ENCODE data around the gene CLEC3B. TPM values are rescaled to one million over a fixed set of nuclear protein-coding genes. Genes with fewer than 3 reads are reported as not detected.

The CLEC3B gene
- total RNA-seq, 3 donors from 2014 or later, result 14.7 to 24.0 (median 22.2) TPM

DNA sequence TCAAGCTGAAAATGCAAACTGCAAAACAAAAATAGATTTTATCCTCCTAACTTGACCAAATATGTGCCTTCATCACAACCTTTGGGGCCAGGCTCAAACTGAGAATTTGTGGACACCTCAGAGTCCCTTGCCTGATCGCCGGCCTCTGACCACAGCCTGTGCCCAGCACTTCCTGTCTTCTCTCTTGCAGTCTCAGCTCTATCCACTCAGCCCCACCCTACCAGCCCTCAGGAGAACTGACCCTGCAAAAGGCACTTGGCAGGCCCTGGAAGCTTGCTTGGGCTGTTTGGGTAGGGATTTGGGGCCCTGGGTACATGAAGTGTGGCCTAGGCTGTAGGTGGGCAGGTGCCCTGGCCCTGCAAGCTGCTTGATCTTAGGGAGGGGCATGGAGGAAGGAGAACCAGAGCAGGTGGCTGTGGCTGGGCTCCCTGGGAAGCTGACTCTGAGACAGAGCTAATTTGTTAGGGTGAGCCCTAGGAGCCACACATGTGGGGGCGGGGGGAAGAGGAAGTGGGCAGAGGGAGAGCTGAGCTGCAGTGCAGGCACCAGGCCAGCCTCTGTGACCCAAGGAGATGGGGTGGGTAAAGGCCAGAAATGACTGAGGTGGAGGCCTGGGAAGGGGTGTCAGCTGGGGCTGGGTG lies 8.6 kb downstream of the CLEC3B start:
- H3K4me1 ChIP-seq (ENCODE audit: low read depth), result peaks cover 23% of the 10 kb centered on the region
- DNase-seq (peak; percentile 47 to 78 (median 60)), ATAC-seq (peak; percentile 44)
- no peak overlapping the region for H3K4me3 ChIP-seq
- H3K36me3 ChIP-seq (ENCODE audit: low read depth), result no peaks in the 10 kb centered on the region
- intact Hi-C loops (cut with DNase I, micrococcal nuclease), result loop anchor here in 1 of 2 donors (5.0 kb wide), 1 partner anchor 178 kb away; no protein-coding TSS in a partner anchor
- TF ChIP-seq, protein P1, sequence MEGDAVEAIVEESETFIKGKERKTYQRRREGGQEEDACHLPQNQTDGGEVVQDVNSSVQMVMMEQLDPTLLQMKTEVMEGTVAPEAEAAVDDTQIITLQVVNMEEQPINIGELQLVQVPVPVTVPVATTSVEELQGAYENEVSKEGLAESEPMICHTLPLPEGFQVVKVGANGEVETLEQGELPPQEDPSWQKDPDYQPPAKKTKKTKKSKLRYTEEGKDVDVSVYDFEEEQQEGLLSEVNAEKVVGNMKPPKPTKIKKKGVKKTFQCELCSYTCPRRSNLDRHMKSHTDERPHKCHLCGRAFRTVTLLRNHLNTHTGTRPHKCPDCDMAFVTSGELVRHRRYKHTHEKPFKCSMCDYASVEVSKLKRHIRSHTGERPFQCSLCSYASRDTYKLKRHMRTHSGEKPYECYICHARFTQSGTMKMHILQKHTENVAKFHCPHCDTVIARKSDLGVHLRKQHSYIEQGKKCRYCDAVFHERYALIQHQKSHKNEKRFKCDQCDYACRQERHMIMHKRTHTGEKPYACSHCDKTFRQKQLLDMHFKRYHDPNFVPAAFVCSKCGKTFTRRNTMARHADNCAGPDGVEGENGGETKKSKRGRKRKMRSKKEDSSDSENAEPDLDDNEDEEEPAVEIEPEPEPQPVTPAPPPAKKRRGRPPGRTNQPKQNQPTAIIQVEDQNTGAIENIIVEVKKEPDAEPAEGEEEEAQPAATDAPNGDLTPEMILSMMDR (IDR thresholded peaks at IDR 0.05), result no peak
- H3K9me3 ChIP-seq, result no peaks in the 10 kb centered on the region

DNA sequence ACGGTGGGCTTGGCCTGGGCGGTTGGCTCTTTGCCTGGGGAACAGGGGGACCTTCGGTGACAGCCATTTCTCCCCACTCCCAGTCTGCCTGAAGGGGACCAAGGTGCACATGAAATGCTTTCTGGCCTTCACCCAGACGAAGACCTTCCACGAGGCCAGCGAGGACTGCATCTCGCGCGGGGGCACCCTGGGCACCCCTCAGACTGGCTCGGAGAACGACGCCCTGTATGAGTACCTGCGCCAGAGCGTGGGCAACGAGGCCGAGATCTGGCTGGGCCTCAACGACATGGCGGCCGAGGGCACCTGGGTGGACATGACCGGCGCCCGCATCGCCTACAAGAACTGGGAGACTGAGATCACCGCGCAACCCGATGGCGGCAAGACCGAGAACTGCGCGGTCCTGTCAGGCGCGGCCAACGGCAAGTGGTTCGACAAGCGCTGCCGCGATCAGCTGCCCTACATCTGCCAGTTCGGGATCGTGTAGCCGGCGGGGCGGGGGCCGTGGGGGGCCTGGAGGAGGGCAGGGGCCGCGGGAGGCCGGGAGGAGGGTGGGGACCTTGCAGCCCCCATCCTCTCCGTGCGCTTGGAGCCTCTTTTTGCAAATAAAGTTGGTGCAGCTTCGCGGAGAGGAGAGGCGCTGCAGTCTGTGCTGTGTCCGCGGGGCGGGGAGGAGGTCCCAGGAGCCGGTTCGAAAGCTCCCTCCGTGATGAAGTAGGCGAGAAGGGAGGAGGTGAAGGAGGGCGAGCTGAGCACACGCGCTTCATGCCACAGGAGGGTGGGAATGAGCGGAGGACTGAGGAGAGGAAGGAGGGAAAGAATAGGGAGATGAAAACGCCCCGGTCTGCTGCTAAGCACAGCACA lies 9.6 kb downstream of the CLEC3B start:
- peak; percentile 26 for ATAC-seq
- intact Hi-C loops (cut with DNase I, micrococcal nuclease), result loop anchor here (2.0 to 5.0 kb wide), 2 partner anchors 175 to 177 kb away; no protein-coding TSS in a partner anchor
- H3K4me1 ChIP-seq (ENCODE audit: low read depth), result peaks cover 26% of the 10 kb centered on the region
- no peaks in the 10 kb centered on the region for H3K36me3 ChIP-seq (ENCODE audit: low read depth)
- H3K9me3 ChIP-seq, result no peaks in the 10 kb centered on the region
- DNase-seq, result peak in 2 of 3 donors; percentile 57 to 62
- H3K4me3 ChIP-seq, result no peak overlapping the region
- TF ChIP-seq, protein P1 (IDR thresholded peaks at IDR 0.05), result no peak

DNA sequence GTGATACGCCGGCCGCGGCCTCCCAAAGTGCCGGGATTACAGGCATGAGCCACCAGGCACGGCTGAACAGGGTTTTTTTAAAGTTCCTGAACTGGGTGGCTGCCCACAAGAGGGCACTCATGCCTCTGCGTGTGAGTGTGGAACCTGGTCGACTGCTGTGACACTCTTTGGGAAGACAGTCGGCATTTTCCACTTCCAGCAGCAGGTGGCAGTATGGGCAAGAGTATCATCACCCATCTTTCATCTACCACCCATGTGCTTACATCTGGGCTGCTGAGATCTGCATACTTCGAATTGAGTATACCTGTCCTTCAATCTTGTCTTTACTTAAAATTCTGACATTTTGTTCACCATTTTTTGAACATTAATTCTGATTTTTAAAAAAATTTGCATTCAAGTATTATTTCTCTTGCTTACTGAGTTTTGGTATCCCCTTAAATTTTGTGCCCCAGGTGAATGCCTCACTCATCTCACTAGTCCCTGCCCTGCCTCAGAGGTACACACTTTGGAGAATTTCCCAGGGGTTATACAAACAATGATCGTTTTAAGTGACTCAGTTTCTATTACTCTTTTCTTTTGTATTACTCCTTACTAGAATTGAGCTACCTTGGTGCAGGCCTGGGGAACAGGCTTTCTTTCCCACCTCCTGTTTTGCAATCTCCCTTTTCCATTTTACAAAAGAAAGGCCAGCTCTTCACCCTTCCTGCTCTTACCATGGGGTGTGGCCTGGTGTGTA lies 11.8 kb downstream of the CLEC3B start:
- ATAC-seq (peak; percentile 94), DNase-seq (peak; percentile 88 to 99 (median 93))
- peaks cover 32% of the 10 kb centered on the region for H3K4me1 ChIP-seq (ENCODE audit: low read depth)
- intact Hi-C loops (cut with DNase I, micrococcal nuclease), result loop anchor here (2.0 to 5.0 kb wide), 2 partner anchors 173 to 174 kb away; no protein-coding TSS in a partner anchor
- H3K9me3 ChIP-seq, result no peaks in the 10 kb centered on the region
- no peaks in the 10 kb centered on the region for H3K36me3 ChIP-seq (ENCODE audit: low read depth)
- no peak overlapping the region for H3K4me3 ChIP-seq
- TF ChIP-seq, protein P1 (IDR thresholded peaks at IDR 0.05), result peak; percentile 84

DNA sequence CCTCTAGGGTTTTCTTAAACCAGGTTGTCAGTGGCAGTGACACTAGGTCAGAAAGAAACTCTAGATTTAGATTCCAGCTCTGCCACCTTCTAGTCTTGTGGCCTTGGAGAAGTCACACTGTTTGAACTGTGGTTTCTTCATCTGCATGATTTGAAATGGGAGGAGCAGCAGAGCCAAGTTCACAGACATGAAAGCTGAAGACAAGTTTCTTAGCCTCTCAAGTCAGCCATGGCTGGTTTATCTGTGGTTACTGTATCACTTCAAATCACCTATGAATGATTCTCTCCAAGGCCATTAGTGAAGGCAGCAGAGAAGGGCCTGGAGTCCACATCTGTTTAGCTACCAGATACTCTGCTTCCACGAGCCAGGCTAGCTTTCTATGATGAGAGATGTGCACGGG lies 15.6 kb downstream of the CLEC3B start:
- DNase-seq, result no peak
- Histone ChIP-seq H3K9me3 (no peaks in the 10 kb centered on the region), H3K4me3 (no peak overlapping the region), H3K4me1 (ENCODE audit: low read depth) (peaks cover 9% of the 10 kb centered on the region), H3K36me3 (ENCODE audit: low read depth) (no peaks in the 10 kb centered on the region)
- no peak for ATAC-seq
- intact Hi-C loops (cut with DNase I, micrococcal nuclease), result loop anchor here (5.0 kb wide), 2 partner anchors 456 to 461 kb away; no protein-coding TSS in a partner anchor
- TF ChIP-seq, protein P1 (IDR thresholded peaks at IDR 0.05), result no peak

DNA sequence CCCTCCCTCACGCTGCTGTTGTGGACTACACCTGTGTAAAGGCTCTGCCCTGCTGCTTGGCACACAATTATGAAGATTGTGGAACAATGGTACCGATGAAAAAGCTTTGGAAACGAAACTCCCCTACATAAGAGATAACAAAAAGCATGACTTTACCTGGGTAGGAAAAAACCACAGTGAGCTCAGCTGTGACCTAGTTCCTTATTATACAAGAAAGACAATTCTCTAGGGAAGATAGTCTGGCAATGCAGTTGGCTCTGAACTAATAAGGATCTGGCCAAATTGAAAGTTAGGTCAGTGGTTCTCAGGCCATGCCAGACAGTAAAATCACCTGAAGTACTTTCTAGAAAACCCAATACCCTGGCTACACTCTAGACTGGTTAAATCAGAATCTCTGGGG lies 16.1 kb downstream of the CLEC3B start:
- peaks cover 9% of the 10 kb centered on the region for H3K4me1 ChIP-seq (ENCODE audit: low read depth)
- DNase-seq, result no peak
- intact Hi-C loops (cut with DNase I, micrococcal nuclease), result loop anchor here (5.0 kb wide), 2 partner anchors 455 to 460 kb away; no protein-coding TSS in a partner anchor

More for the DNA sequence above, 16.1 kb downstream of the CLEC3B start:
- H3K9me3 ChIP-seq, result no peaks in the 10 kb centered on the region
- no peaks in the 10 kb centered on the region for H3K36me3 ChIP-seq (ENCODE audit: low read depth)
- no peak for ATAC-seq
- TF ChIP-seq, protein P1 (IDR thresholded peaks at IDR 0.05), result no peak
- no peak overlapping the region for H3K4me3 ChIP-seq

All from mucosa of descending colon (tissue), 3 donors.